Activated T-cell treated with anti-CD3 and anti-CD28 coated beads, Interleukin-2, amount 50 U/mL, for 72 hours (primary cell): ENCODE data around the gene GMPR. TPM values are rescaled to one million over a fixed set of nuclear protein-coding genes. Genes with fewer than 3 reads are reported as not detected.

Experiments used
- ATAC-seq, 2 donors: fragments of 150-1000 bp; cut with Tn5 transposase; replicated peaks in 1 of 2; 2 replicates each; pipeline ENCODE4 v1.10.0; 2021; ENCODE audit warnings: moderate library complexity in 2 of 2, mild to moderate bottlenecking in 1 of 2
- DNase-seq, 2 donors: peaks; one replicate each; pipeline ENCODE4 v3.0.0; 2021 to 2022; ENCODE audit warnings: mixed read lengths in 1 of 2
- H3K27ac Mint-ChIP-seq: one replicate; pipeline ENCODE4 v1.8.0; 2022; ENCODE audit warnings: mild to moderate bottlenecking, moderate library complexity, mixed read lengths
- H3K27me3 Mint-ChIP-seq: one replicate; pipeline ENCODE4 v1.8.0; 2022; ENCODE audit warnings: low read depth, mixed read lengths
- H3K36me3 Mint-ChIP-seq, 2 donors: one replicate each; pipeline ENCODE4 v1.8.0; 2022; ENCODE audit warnings: mixed read lengths in 2 of 2, mild to moderate bottlenecking in 1 of 2; ENCODE audit not compliant: insufficient read depth in 2 of 2
- H3K4me1 Mint-ChIP-seq: one replicate; pipeline ENCODE4 v1.8.0; 2022; ENCODE audit warnings: low read depth, mixed read lengths
- H3K4me3 Mint-ChIP-seq, 2 donors: one replicate each; pipeline ENCODE4 v1.8.0; 2022; ENCODE audit warnings: mild to moderate bottlenecking in 2 of 2, mixed read lengths in 2 of 2, moderate library complexity in 2 of 2
- H3K9me3 Mint-ChIP-seq, 2 donors: one replicate each; pipeline ENCODE4 v1.8.0; 2022; ENCODE audit warnings: mixed read lengths in 2 of 2
- total RNA-seq, 2 donors: library from RNA; stranded (reverse); gene quantifications; one replicate each; pipeline ENCODE4 v1.2.3, GENCODE V29; 2022

Gene GMPR
- total RNA-seq, 2 donors from 2014 or later: not detected

DNA sequence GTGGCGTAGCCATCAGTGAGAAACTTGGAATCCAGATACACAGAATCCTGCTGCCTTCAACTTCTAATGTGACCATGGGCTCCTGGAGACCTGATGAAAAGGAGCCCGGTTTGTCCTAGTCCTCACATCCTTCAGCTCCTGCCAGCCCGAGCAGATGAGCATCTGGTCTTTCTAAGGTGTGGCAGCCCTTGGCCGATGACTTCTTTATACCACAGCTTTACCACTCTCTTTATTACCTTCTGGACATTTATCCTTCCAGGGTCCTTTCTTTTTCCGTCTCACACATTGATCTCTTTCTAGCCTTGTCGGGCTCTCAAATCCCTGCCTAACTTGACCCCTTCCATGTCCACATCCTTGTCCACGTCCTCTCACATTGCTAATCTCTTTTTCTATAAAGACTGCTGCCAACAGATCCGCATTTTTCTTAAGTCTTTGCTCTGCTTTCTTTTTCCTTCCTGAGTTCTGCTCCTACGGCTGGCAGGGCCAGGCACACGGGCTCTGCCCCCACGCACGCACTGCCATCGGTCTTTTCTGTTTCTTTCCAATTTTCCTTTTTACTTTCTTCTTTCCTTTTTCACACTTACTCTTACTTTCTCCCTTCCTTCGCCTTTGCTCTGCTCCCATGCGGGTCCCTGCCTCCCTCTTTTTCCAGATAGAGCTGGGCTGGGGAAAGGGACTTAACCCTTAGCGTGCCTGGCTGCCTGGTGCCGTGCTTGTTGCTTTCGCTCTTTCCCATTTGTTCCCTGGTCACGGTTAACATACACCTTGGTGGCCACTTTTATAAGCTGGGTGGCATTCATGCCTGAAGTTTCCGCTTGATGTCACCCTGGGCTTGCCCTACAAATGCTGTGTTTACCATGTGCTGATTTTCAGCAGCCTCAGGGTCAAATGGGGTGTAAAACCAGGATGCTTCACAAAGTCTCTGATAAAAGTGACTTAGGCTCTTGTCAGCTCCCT is 9.4 kb upstream of the GMPR start:
- ATAC-seq (no peak), DNase-seq (no peak)
- Mint-ChIP-seq H3K4me3 (no peak overlapping the region), H3K9me3 (no peaks in the 10 kb centered on the region), H3K27me3 (no peaks in the 10 kb centered on the region), H3K4me1 (no peaks in the 10 kb centered on the region), H3K27ac (no peak overlapping the region), H3K36me3 (no peaks in the 10 kb centered on the region)

GRCh38 chr6:16229700-16230099 is 8.7 kb upstream of the GMPR start:
- ATAC-seq (no peak), DNase-seq (no peak)
- no peak overlapping the region for H3K4me3 Mint-ChIP-seq
- no peaks in the 10 kb centered on the region for H3K4me1 Mint-ChIP-seq
- H3K27me3 Mint-ChIP-seq: no peaks in the 10 kb centered on the region
- no peak overlapping the region for H3K27ac Mint-ChIP-seq
- H3K36me3 Mint-ChIP-seq: no peaks in the 10 kb centered on the region
- no peaks in the 10 kb centered on the region for H3K9me3 Mint-ChIP-seq

DNA sequence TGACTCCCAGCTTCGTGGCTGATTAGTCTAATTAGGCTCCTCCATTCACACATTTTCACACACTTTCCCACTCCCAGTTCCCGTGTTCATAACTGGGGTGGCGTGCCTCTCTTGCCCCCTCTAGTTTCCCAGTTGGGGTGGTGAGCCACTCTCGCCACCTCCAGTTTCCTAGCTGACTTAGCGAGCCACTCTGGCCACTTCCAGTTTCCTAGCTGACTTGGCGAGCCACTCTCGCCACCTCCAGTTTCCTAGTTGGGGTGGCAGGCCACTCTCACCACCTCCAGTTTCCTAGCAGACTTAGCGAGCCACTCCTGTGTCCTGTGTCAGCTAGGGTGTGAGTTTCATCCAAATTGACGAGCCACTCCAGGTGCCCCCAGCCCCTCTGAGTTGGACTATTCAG is 7.4 kb upstream of the GMPR start:
- DNase-seq (no peak), ATAC-seq (no peak)
- Mint-ChIP-seq H3K36me3 (no peaks in the 10 kb centered on the region), H3K4me1 (no peaks in the 10 kb centered on the region), H3K9me3 (no peaks in the 10 kb centered on the region), H3K27me3 (peaks cover 10% of the 10 kb centered on the region), H3K27ac (no peak overlapping the region), H3K4me3 (no peak overlapping the region)

- Mint-ChIP-seq H3K27ac (no peak overlapping the region), H3K4me1 (peaks cover 6% of the 10 kb centered on the region), H3K27me3 (peaks cover 21% of the 10 kb centered on the region), H3K36me3 (no peaks in the 10 kb centered on the region), H3K9me3 (no peaks in the 10 kb centered on the region), H3K4me3 (no peak overlapping the region)
- ATAC-seq (no peak), DNase-seq (no peak)
These were observed 6.3 kb upstream of the GMPR start for GRCh38 chr6:16232086-16232485.

- Mint-ChIP-seq H3K4me3 (peak overlapping the region in 1 of 2 donors; percentile 23), H3K27ac (no peak overlapping the region), H3K4me1 (peaks cover 25% of the 10 kb centered on the region), H3K36me3 (no peaks in the 10 kb centered on the region), H3K27me3 (peaks cover 52% of the 10 kb centered on the region), H3K9me3 (no peaks in the 10 kb centered on the region)
- ATAC-seq (no peak), DNase-seq (no peak)
These were observed 2.3 kb upstream of the GMPR start for GRCh38 chr6:16236009-16236501.

DNA sequence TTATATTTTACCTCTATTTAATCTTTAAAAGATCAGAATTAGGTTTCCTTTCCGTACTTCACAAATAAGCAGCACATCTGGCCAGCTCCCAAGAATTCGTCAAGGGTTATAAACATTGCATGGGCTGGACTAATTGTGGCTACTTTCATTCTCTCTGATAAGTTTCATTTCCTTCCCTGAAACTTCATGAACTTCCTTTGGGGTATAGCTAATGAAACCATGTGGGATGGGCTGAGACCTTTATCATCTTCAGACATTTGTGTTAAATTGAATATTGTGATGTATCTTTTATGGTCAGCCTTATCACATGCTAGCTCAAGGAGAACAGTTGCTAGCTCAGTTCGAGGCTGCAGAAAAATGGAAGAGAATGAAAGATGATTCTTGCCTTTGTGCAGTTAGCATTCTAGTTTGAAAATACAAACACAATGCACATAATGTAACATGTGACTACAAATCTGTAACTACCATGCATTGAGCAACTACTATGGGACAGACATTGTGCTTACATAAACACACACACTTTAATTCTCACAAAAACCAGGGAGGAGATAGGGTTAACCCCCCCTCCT is 1.7 kb upstream of the GMPR start:
- Mint-ChIP-seq H3K27ac (no peak overlapping the region), H3K9me3 (no peaks in the 10 kb centered on the region), H3K4me3 (peak overlapping the region; percentile 76 to 79), H3K36me3 (no peaks in the 10 kb centered on the region), H3K27me3 (peaks cover 55% of the 10 kb centered on the region), H3K4me1 (peaks cover 25% of the 10 kb centered on the region)
- DNase-seq (no peak), ATAC-seq (no peak)

GRCh38 chr6:16237242-16237641 is 1.1 kb upstream of the GMPR start:
- Mint-ChIP-seq H3K27me3 (peaks cover 55% of the 10 kb centered on the region), H3K36me3 (no peaks in the 10 kb centered on the region), H3K27ac (no peak overlapping the region), H3K4me3 (peak overlapping the region; percentile 76 to 79), H3K9me3 (no peaks in the 10 kb centered on the region), H3K4me1 (peaks cover 25% of the 10 kb centered on the region)
- no peak for ATAC-seq
- no peak for DNase-seq

GRCh38 chr6:16238963-16239797 is 793 bp downstream of the GMPR start:
- Mint-ChIP-seq H3K4me3 (peak overlapping the region; percentile 91), H3K27ac (no peak overlapping the region), H3K4me1 (peaks cover 25% of the 10 kb centered on the region), H3K27me3 (peaks cover 55% of the 10 kb centered on the region), H3K36me3 (no peaks in the 10 kb centered on the region), H3K9me3 (no peaks in the 10 kb centered on the region)
- ATAC-seq (no peak), DNase-seq (peak in 1 of 2 donors; percentile 4)

GRCh38 chr6:16239798-16240123 is 1.4 kb downstream of the GMPR start:
- H3K36me3 Mint-ChIP-seq: no peaks in the 10 kb centered on the region
- ATAC-seq (no peak), DNase-seq (no peak)
- H3K4me1 Mint-ChIP-seq: peaks cover 25% of the 10 kb centered on the region
- no peak overlapping the region for H3K27ac Mint-ChIP-seq
- H3K4me3 Mint-ChIP-seq: no peak overlapping the region
- peaks cover 55% of the 10 kb centered on the region for H3K27me3 Mint-ChIP-seq
- H3K9me3 Mint-ChIP-seq: no peaks in the 10 kb centered on the region

GRCh38 chr6:16240589-16241320 is 2.4 kb downstream of the GMPR start:
- H3K4me1 Mint-ChIP-seq: peaks cover 25% of the 10 kb centered on the region

GRCh38 chr6:16241321-16241689 is 2.9 kb downstream of the GMPR start:
- no peaks in the 10 kb centered on the region for H3K9me3 Mint-ChIP-seq
- peaks cover 25% of the 10 kb centered on the region for H3K4me1 Mint-ChIP-seq
- no peak overlapping the region for H3K27ac Mint-ChIP-seq
- H3K27me3 Mint-ChIP-seq: peaks cover 45% of the 10 kb centered on the region
- H3K36me3 Mint-ChIP-seq: no peaks in the 10 kb centered on the region
- ATAC-seq (no peak), DNase-seq (no peak)
- H3K4me3 Mint-ChIP-seq: no peak overlapping the region

More at GRCh38 chr6:16240589-16241320, 2.4 kb downstream of the GMPR start:
- DNase-seq: no peak
- no peak for ATAC-seq
- no peaks in the 10 kb centered on the region for H3K9me3 Mint-ChIP-seq
- H3K27me3 Mint-ChIP-seq: peaks cover 47% of the 10 kb centered on the region
- H3K4me3 Mint-ChIP-seq: no peak overlapping the region
- H3K27ac Mint-ChIP-seq: no peak overlapping the region
- no peaks in the 10 kb centered on the region for H3K36me3 Mint-ChIP-seq

GRCh38 chr6:16243055-16243454 is 4.7 kb downstream of the GMPR start:
- no peak for ATAC-seq
- Mint-ChIP-seq H3K27ac (no peak overlapping the region), H3K9me3 (no peaks in the 10 kb centered on the region), H3K36me3 (no peaks in the 10 kb centered on the region), H3K4me3 (no peak overlapping the region), H3K4me1 (peaks cover 9% of the 10 kb centered on the region), H3K27me3 (peaks cover 33% of the 10 kb centered on the region)
- DNase-seq: no peak
